Thyroid gland (tissue), 4 donors: ENCODE measurements around the gene ZBTB7A. TPM values are rescaled to one million over a fixed set of nuclear protein-coding genes. Genes with fewer than 3 reads are reported as not detected.
A peak's percentile ranks its signal among the peaks of the same experiment; 100 is the strongest.

ENCODE experiments used
- DNase-seq, 2 donors: peaks; one replicate each; pipeline ENCODE4 v3.0.0-alpha.2; 2019
- H3K27ac ChIP-seq, 3 donors: fragments of 200-600 bp; sonication (generic); 1 replicate in 2 of 3; 2 replicates in 1 of 3; pipeline ENCODE4 v1.5.1; 2016 to 2019; ENCODE audit warnings: mild to moderate bottlenecking in 1 of 3, moderate library complexity in 1 of 3
- H3K27me3 ChIP-seq: fragments of 200-600 bp; sonication (generic); one replicate; pipeline ENCODE4 v1.5.1; 2019
- H3K36me3 ChIP-seq, 2 donors: fragments of 200-600 bp; sonication (generic); one replicate each; pipeline ENCODE4 v1.5.1; 2016 to 2019
- H3K4me1 ChIP-seq, 2 donors: fragments of 200-600 bp; sonication (generic); one replicate each; pipeline ENCODE4 v1.5.1; 2017 to 2019
- H3K4me3 ChIP-seq, 3 donors: fragments of 200-600 bp; sonication (generic); replicated peaks in 1 of 3; 1 replicate in 2 of 3; 2 replicates in 1 of 3; pipeline ENCODE4 v1.5.1; 2016; ENCODE audit warnings: mild to moderate bottlenecking in 1 of 3
- H3K9me3 ChIP-seq: fragments of 200-600 bp; sonication (generic); one replicate; pipeline ENCODE4 v1.5.1; 2017
- CTCF ChIP-seq, 6 experiments: fragments of 200-600 bp in 3 of 6; fragments of 450-650 bp in 3 of 6; sonication (generic) in 3 of 6; IDR thresholded peaks; one replicate each; pipeline ENCODE4 v1.5.1; 2016 to 2019; ENCODE audit warnings: antibody characterized with exemption in 6 of 6, mild to moderate bottlenecking in 2 of 6, inconsistent platforms in 1 of 6, moderate library complexity in 1 of 6
- POLR2A ChIP-seq, 2 donors: fragments of 450-650 bp; IDR thresholded peaks; one replicate each; pipeline ENCODE4 v1.6.1; 2017; ENCODE audit warnings: antibody characterized with exemption in 2 of 2, mild to moderate bottlenecking in 2 of 2, moderate library complexity in 1 of 2
- WGBS, 2 donors: methylation state at CpG; one replicate each; pipeline ENCODE4 v1.1.5; 2017; 5-methylcytosine and 5-hydroxymethylcytosine counted together
- intact Hi-C: fragments of 100-400 bp; cut with DNase I; formaldehyde crosslinking; loops from one replicate; pipeline ENCODE4 v1.15.1; 2023
- total RNA-seq, 4 donors: library from RNA; depleted of rRNA; stranded (reverse); fragments of >200 nt; gene quantifications; one replicate each; pipeline ENCODE4 v1.2.3, GENCODE V29; 2016

Gene ZBTB7A
- total RNA-seq, 4 donors from 2014 or later = 45.3 to 85.3 (median 54.9) TPM

- no peak for TF ChIP-seq POLR2A (IDR thresholded peaks at IDR 0.05)
- TF ChIP-seq CTCF (IDR thresholded peaks at IDR 0.05) = no peak
- peak overlapping the region; percentile 60 to 98 (median 89) for H3K27ac ChIP-seq
- intact Hi-C loops = no loop called here
- H3K27me3 ChIP-seq = no peaks in the 10 kb centered on the region
- peak overlapping the region in 1 of 3 donors; percentile 14 for H3K4me3 ChIP-seq
- 74% methylated on average over 5 of the region's 19 CpGs; no CpG with 5 or more reads in 1 of the 2 donors for WGBS, 2 donors
- DNase-seq = no peak
- H3K4me1 ChIP-seq = peaks cover 54 to 64% of the 10 kb centered on the region in 2 donors
- H3K9me3 ChIP-seq = no peaks in the 10 kb centered on the region
- peaks cover 7 to 10% of the 10 kb centered on the region in 2 donors for H3K36me3 ChIP-seq
Measured at GRCh38 chr19:4059453-4059871, 7.2 kb downstream of the ZBTB7A start.

- Histone ChIP-seq H3K4me3 (peak overlapping the region in 1 of 3 donors; percentile 14), H3K27me3 (no peaks in the 10 kb centered on the region), H3K27ac (peak overlapping the region; percentile 60 to 98 (median 89)), H3K4me1 (peaks cover 48 to 62% of the 10 kb centered on the region in 2 donors), H3K36me3 (peaks cover 13 to 16% of the 10 kb centered on the region in 2 donors), H3K9me3 (no peaks in the 10 kb centered on the region)
- TF ChIP-seq POLR2A (IDR thresholded peaks at IDR 0.05) (no peak), CTCF (IDR thresholded peaks at IDR 0.05) (no peak)
- intact Hi-C loops = no loop called here
- DNase-seq = no peak
- WGBS, 2 donors = 67 to 90% methylated on average over 10 to 13 of the region's 30 CpGs
Measured at GRCh38 chr19:4058693-4059452, 7.8 kb downstream of the ZBTB7A start.

GRCh38 chr19:4057931-4058692, 8.6 kb downstream of the ZBTB7A start:
- TF ChIP-seq CTCF (IDR thresholded peaks at IDR 0.05) = no peak
- no peak for TF ChIP-seq POLR2A (IDR thresholded peaks at IDR 0.05)
- DNase-seq = peak; percentile 47 to 57
- Histone ChIP-seq H3K4me3 (peak overlapping the region in 1 of 3 donors; percentile 14), H3K4me1 (peaks cover 41 to 55% of the 10 kb centered on the region in 2 donors), H3K27ac (peak overlapping the region; percentile 60 to 98 (median 89)), H3K27me3 (no peaks in the 10 kb centered on the region), H3K9me3 (no peaks in the 10 kb centered on the region), H3K36me3 (peaks cover 20 to 23% of the 10 kb centered on the region in 2 donors)
- intact Hi-C loops = no loop called here
- 47 to 62% methylated on average over 11 to 14 of the region's 22 CpGs for WGBS, 2 donors

- no peak for DNase-seq
- no peak overlapping the region for H3K27ac ChIP-seq
- H3K4me3 ChIP-seq = no peak overlapping the region
- H3K27me3 ChIP-seq = no peaks in the 10 kb centered on the region
- H3K4me1 ChIP-seq = peaks cover 18 to 42% of the 10 kb centered on the region in 2 donors
- no peak for TF ChIP-seq CTCF (IDR thresholded peaks at IDR 0.05)
- TF ChIP-seq POLR2A (IDR thresholded peaks at IDR 0.05) = no peak
- whole genome bisulfite sequencing, 2 donors = 93 to 96% methylated on average over 13 to 20 of the region's 20 CpGs
- intact Hi-C loops = no loop called here
- H3K9me3 ChIP-seq = no peaks in the 10 kb centered on the region
- peaks cover 29 to 34% of the 10 kb centered on the region in 2 donors for H3K36me3 ChIP-seq
Measured at GRCh38 chr19:4055209-4055552, 11.5 kb downstream of the ZBTB7A start.
